Panc1 (cell line): ENCODE measurements around the gene YJU2. TPM values are rescaled to one million over a fixed set of nuclear protein-coding genes. Genes with fewer than 3 reads are reported as not detected.

Source experiments
- ATAC-seq: fragments of 200-7000 bp; cut with Tn5 transposase; 2 replicates; pipeline ENCODE4 v1.9.1; 2020; ENCODE audit warnings: mild to moderate bottlenecking, moderate library complexity
- BruUV-seq: library from RNA; stranded (reverse); fragments of 400-500 nt; replicated peaks from 2 replicates; lab custom pipeline; 2021; lab: Mats Ljungman, UMichigan
- CTCF ChIA-PET: fragments of 300-600 bp; sonication (Branson Sonifier 250); formaldehyde crosslinking; loops from one replicate; lab custom pipeline; 2022; ENCODE audit warnings: antibody characterized with exemption; lab: Charles Lee
- POLR2A ChIA-PET: fragments of 300-600 bp; sonication (Branson Sonifier 250); formaldehyde crosslinking; loops from one replicate; lab custom pipeline; 2022; ENCODE audit warnings: antibody characterized with exemption; lab: Charles Lee
- DNase-seq: peaks from one replicate; pipeline ENCODE4 v3.0.0-alpha.2; 2010; ENCODE audit warnings: low read depth, low spot score
- H3K27ac ChIP-seq: 2 replicates; pipeline ENCODE4 v1.5.1; 2011; ENCODE audit warnings: mild to moderate bottlenecking, low read length, inconsistent platforms
- H3K27me3 ChIP-seq: fragments of 200-500 bp; sonication (Bioruptor generic); 2 replicates; pipeline ENCODE4 v1.6.0; 2014; ENCODE audit warnings: low read length, inconsistent platforms; ENCODE audit not compliant: control insufficient read depth, insufficient read depth
- H3K36me3 ChIP-seq: fragments of 200-500 bp; sonication (Bioruptor generic); 2 replicates; pipeline ENCODE4 v1.5.1; 2014; ENCODE audit warnings: inconsistent platforms, mild to moderate bottlenecking, low read length, moderate library complexity; ENCODE audit not compliant: control insufficient read depth, insufficient read depth
- H3K4me1 ChIP-seq: 2 replicates; pipeline ENCODE4 v1.5.1; 2011; ENCODE audit warnings: inconsistent platforms, mild to moderate bottlenecking, low read length, moderate library complexity; ENCODE audit not compliant: control insufficient read depth, insufficient read depth
- H3K4me3 ChIP-seq, 2 experiments: 2 replicates each; pipeline ENCODE4 v1.5.1; 2011 to 2012; ENCODE audit warnings: low read depth in 2 of 2, low read length in 2 of 2, mild to moderate bottlenecking in 2 of 2, inconsistent platforms in 1 of 2, moderate library complexity in 1 of 2
- H3K9me3 ChIP-seq: fragments of 200-500 bp; sonication (Bioruptor generic); 2 replicates; pipeline ENCODE4 v1.5.1; 2014; ENCODE audit warnings: low read depth, mild to moderate bottlenecking, inconsistent platforms, low read length, moderate library complexity; ENCODE audit not compliant: control insufficient read depth, insufficient read depth
- CTCF ChIP-seq: fragments of 450-650 bp; IDR thresholded peaks from 2 replicates; pipeline ENCODE4 v1.5.1; 2017; ENCODE audit warnings: mild to moderate bottlenecking
- POLR2AphosphoS5 ChIP-seq: IDR thresholded peaks from 2 replicates; pipeline ENCODE4 v1.6.1; 2012; ENCODE audit warnings: mild to moderate bottlenecking, low read depth, low read length, moderate library complexity
- REST ChIP-seq, 2 experiments: IDR thresholded peaks; 2 replicates each; pipeline ENCODE4 v1.6.1; 2011 to 2012; ENCODE audit warnings: low read depth in 2 of 2, control low read depth in 1 of 2, low read length in 1 of 2, mild to moderate bottlenecking in 1 of 2, moderate library complexity in 1 of 2; ENCODE audit not compliant: insufficient read depth in 1 of 2
- SIN3A ChIP-seq: IDR thresholded peaks from 2 replicates; pipeline ENCODE4 v1.6.1; 2012; ENCODE audit warnings: low read depth, mild to moderate bottlenecking, low read length, moderate library complexity, borderline replicate concordance; ENCODE audit not compliant: insufficient read depth
- TCF7L2 ChIP-seq: IDR thresholded peaks from 2 replicates; pipeline ENCODE4 v1.6.1; 2011; ENCODE audit warnings: mild to moderate bottlenecking, low read depth, low read length, inconsistent platforms
- in situ Hi-C: cut with HindIII; loops from 2 replicates; pipeline ENCODE4 v1.10.0; 2016; ENCODE audit warnings: low sequenced_read_pairs, low pct_unique_long_range_greater_than_20kb
- intact Hi-C: fragments of 100-400 bp; cut with micrococcal nuclease; formaldehyde crosslinking; loops from one replicate; pipeline ENCODE4 v1.10.0; 2022; ENCODE audit not compliant: unreplicated experiment
- total RNA-seq: library from RNA; stranded (reverse); gene quantifications from one replicate; pipeline ENCODE4 v1.2.1, GENCODE V29; 2021; ENCODE audit not compliant: unreplicated experiment

The YJU2 gene
- total RNA-seq, 1 experiment from 2014 or later = 15.9 TPM

- in situ Hi-C loops = no loop called here
- CTCF ChIA-PET = no interaction called here
- TF ChIP-seq REST (IDR thresholded peaks at IDR 0.05; ENCODE audit: insufficient read depth in 1 of 2, low read depth in 2 of 2, low read length in 1 of 2) (no peak), SIN3A (no peak), CTCF (no peak), TCF7L2 (no peak), POLR2AphosphoS5 (no peak)
Observed at GRCh38 chr19:4318460-4318859, 71.6 kb downstream of the YJU2 start.

More at GRCh38 chr19:4318460-4318859, 71.6 kb downstream of the YJU2 start:
- DNase-seq (no peak), ATAC-seq (no peak)
- Histone ChIP-seq H3K27me3 (no peaks in the 10 kb centered on the region), H3K9me3 (no peaks in the 10 kb centered on the region), H3K36me3 (no peaks in the 10 kb centered on the region), H3K4me1 (no peaks in the 10 kb centered on the region), H3K27ac (no peak overlapping the region), H3K4me3 (no peak overlapping the region)
- BruUV-seq = no TSS peak
- POLR2A ChIA-PET = no interaction called here
- intact Hi-C loops = no loop called here

Other genes with a start within 250 kb of the YJU2 start
- gene PIAS4, start 239.3 kb upstream of the YJU2 start, total RNA-seq = 36.7 TPM
- 48.0 TPM for gene ZBTB7A, start 180.2 kb upstream of the YJU2 start, total RNA-seq
- 151 TPM for gene MAP2K2, start 123.0 kb upstream of the YJU2 start, total RNA-seq
- gene CREB3L3, start 93.4 kb upstream of the YJU2 start, total RNA-seq = not detected
- gene SIRT6, start 64.5 kb upstream of the YJU2 start, total RNA-seq = 19.8 TPM
- gene ANKRD24, start 64.4 kb upstream of the YJU2 start, total RNA-seq = 0.26 TPM
- 3.0 TPM for gene EBI3, start 17.6 kb upstream of the YJU2 start, total RNA-seq
- 0.46 TPM for gene SHD, start 32.2 kb downstream of the YJU2 start, total RNA-seq
- gene TMIGD2, start 55.3 kb downstream of the YJU2 start, total RNA-seq = not detected
- gene FSD1, start 57.5 kb downstream of the YJU2 start, total RNA-seq = 12.1 TPM
- gene STAP2, start 91.7 kb downstream of the YJU2 start, total RNA-seq = 10.0 TPM
- gene MPND, start 96.5 kb downstream of the YJU2 start, total RNA-seq = 22.9 TPM
- gene SH3GL1, start 153.5 kb downstream of the YJU2 start, total RNA-seq = 57.1 TPM
- 45.4 TPM for gene CHAF1A, start 155.6 kb downstream of the YJU2 start, total RNA-seq
- 55.6 TPM for gene UBXN6, start 210.7 kb downstream of the YJU2 start, total RNA-seq
- 56.9 TPM for gene HDGFL2, start 225.2 kb downstream of the YJU2 start, total RNA-seq